OCI-LY7 (cell line): ENCODE measurements around the gene KRT79. TPM values are rescaled to one million over a fixed set of nuclear protein-coding genes. Genes with fewer than 3 reads are reported as not detected.

ENCODE experiments used
- BruUV-seq: library from RNA; stranded (reverse); fragments of 400-500 nt; replicated peaks from 2 replicates; lab custom pipeline; 2021; lab: Mats Ljungman, UMichigan
- CTCF ChIA-PET: fragments of 300-600 bp; sonication (Branson Sonifier 250); formaldehyde crosslinking; loops from one replicate; lab custom pipeline; 2022; ENCODE audit warnings: antibody characterized with exemption; ENCODE audit not compliant: unreplicated experiment; lab: Charles Lee
- POLR2A ChIA-PET: fragments of 300-600 bp; sonication (Branson Sonifier 250); formaldehyde crosslinking; loops from one replicate; lab custom pipeline; 2022; ENCODE audit warnings: antibody characterized with exemption; lab: Charles Lee
- DNase-seq: peaks from one replicate; pipeline ENCODE4 v3.0.0-alpha.2; 2015; ENCODE audit warnings: low spot score
- H2AFZ ChIP-seq: fragments of 200-600 bp; sonication (generic), shearing (Covaris generic); 2 replicates; pipeline ENCODE4 v1.6.1; 2014; ENCODE audit warnings: mild to moderate bottlenecking, antibody characterized with exemption, low read length, moderate library complexity
- H3K27ac ChIP-seq: fragments of 200-600 bp; sonication (generic); 2 replicates; pipeline ENCODE4 v1.5.1; 2014; ENCODE audit warnings: mixed run types, low read depth, mild to moderate bottlenecking, moderate library complexity, low read length, inconsistent platforms; ENCODE audit not compliant: poor library complexity, severe bottlenecking
- H3K36me3 ChIP-seq: fragments of 200-600 bp; sonication (generic); 2 replicates; pipeline ENCODE4 v1.6.1; 2014; ENCODE audit warnings: mild to moderate bottlenecking, antibody characterized with exemption, low read length, moderate library complexity, mixed read lengths; ENCODE audit not compliant: insufficient read depth
- H3K4me1 ChIP-seq: fragments of 200-600 bp; sonication (generic); 2 replicates; pipeline ENCODE4 v1.5.1; 2014; ENCODE audit warnings: mild to moderate bottlenecking, low read length; ENCODE audit not compliant: insufficient read depth, poor library complexity, severe bottlenecking
- H3K4me2 ChIP-seq: fragments of 200-600 bp; sonication (generic); 2 replicates; pipeline ENCODE4 v1.6.1; 2014; ENCODE audit warnings: mild to moderate bottlenecking, low read length
- H3K4me3 ChIP-seq: fragments of 200-600 bp; sonication (generic); 2 replicates; pipeline ENCODE4 v1.5.1; 2014; ENCODE audit warnings: mild to moderate bottlenecking, low read depth, low read length; ENCODE audit not compliant: poor library complexity, severe bottlenecking
- H3K79me2 ChIP-seq: fragments of 200-600 bp; sonication (generic); 2 replicates; pipeline ENCODE4 v1.6.1; 2016; ENCODE audit warnings: low read depth, mild to moderate bottlenecking, low read length, moderate library complexity, mixed read lengths; ENCODE audit not compliant: insufficient read depth
- H3K9me2 ChIP-seq: fragments of 200-600 bp; sonication (generic); 2 replicates; pipeline ENCODE4 v1.6.1; 2016; ENCODE audit warnings: mild to moderate bottlenecking, low read length, mixed read lengths; ENCODE audit not compliant: insufficient read depth
- H3K9me3 ChIP-seq: fragments of 200-600 bp; sonication (generic); 2 replicates; pipeline ENCODE4 v1.6.1; 2014; ENCODE audit warnings: mild to moderate bottlenecking, mixed run types, low read length, mixed read lengths
- H4K20me1 ChIP-seq: fragments of 200-600 bp; sonication (generic); 2 replicates; pipeline ENCODE4 v1.6.1; 2014; ENCODE audit warnings: mild to moderate bottlenecking, antibody characterized with exemption, low read length, moderate library complexity, mixed read lengths; ENCODE audit not compliant: insufficient read depth
- CTCF ChIP-seq: fragments of 200-600 bp; sonication (generic); conservative IDR thresholded peaks from 2 replicates; pipeline ENCODE4 v1.5.1; 2014; ENCODE audit warnings: mild to moderate bottlenecking, antibody characterized with exemption, low read length, moderate library complexity, mixed read lengths
- EZH2phosphoT487 ChIP-seq: fragments of 200-600 bp; sonication (generic); IDR thresholded peaks from 2 replicates; pipeline ENCODE4 v1.6.1; 2018; ENCODE audit warnings: low read depth, borderline replicate concordance, mild to moderate bottlenecking, mixed run types, antibody characterized with exemption, low read length, moderate library complexity, mixed read lengths
- intact Hi-C: fragments of 100-400 bp; cut with micrococcal nuclease; formaldehyde crosslinking; loops from one replicate; pipeline ENCODE4 v1.10.0; 2022; ENCODE audit not compliant: unreplicated experiment
- total RNA-seq, 2 experiments: library from RNA; depleted of rRNA in 1 of 2; stranded (reverse); fragments of >200 nt in 1 of 2; shearing (Covaris generic) in 1 of 2; gene quantifications; 2 replicates each; pipeline ENCODE4 v1.2.3, GENCODE V29; 2014 to 2022

The KRT79 gene
- total RNA-seq, 2 experiments from 2014 or later: not detected

GRCh38 chr12:52798671-52799504 is 35.2 kb downstream of the KRT79 start:
- CTCF ChIA-PET: no interaction called here

GRCh38 chr12:52798003-52798670 is 36.0 kb downstream of the KRT79 start:
- H3K36me3 ChIP-seq: no peaks in the 10 kb centered on the region
- no peaks in the 10 kb centered on the region for H3K9me2 ChIP-seq
- ChIA-PET CTCF (no interaction called here), POLR2A (interaction anchor here (1.0 kb wide), 1 partner anchor 13 kb away, joined by 3 read pairs; no protein-coding TSS in a partner anchor)
- no peak for TF ChIP-seq CTCF
- TF ChIP-seq EZH2phosphoT487: no peak
- H3K9me3 ChIP-seq: no peaks in the 10 kb centered on the region
- H4K20me1 ChIP-seq: no peaks in the 10 kb centered on the region
- no peak overlapping the region for H3K27ac ChIP-seq
- no peak overlapping the region for H2AFZ ChIP-seq
- no TSS peak for BruUV-seq
- no peak overlapping the region for H3K4me3 ChIP-seq
- H3K4me2 ChIP-seq: no peak overlapping the region
- intact Hi-C loops: no loop called here
- DNase-seq: no peak
- H3K79me2 ChIP-seq: no peaks in the 10 kb centered on the region
- H3K4me1 ChIP-seq: no peaks in the 10 kb centered on the region

More at GRCh38 chr12:52798671-52799504, 35.2 kb downstream of the KRT79 start:
- intact Hi-C loops: no loop called here
- TF ChIP-seq CTCF (no peak), EZH2phosphoT487 (no peak)
- H3K79me2 ChIP-seq: no peaks in the 10 kb centered on the region
- H3K4me2 ChIP-seq: no peak overlapping the region
- POLR2A ChIA-PET: no interaction called here
- no peaks in the 10 kb centered on the region for H3K9me3 ChIP-seq
- H3K27ac ChIP-seq: no peak overlapping the region
- no peaks in the 10 kb centered on the region for H4K20me1 ChIP-seq
- no peak for DNase-seq
- H3K36me3 ChIP-seq: no peaks in the 10 kb centered on the region
- no peaks in the 10 kb centered on the region for H3K4me1 ChIP-seq
- H3K4me3 ChIP-seq: no peak overlapping the region
- no TSS peak for BruUV-seq
- no peak overlapping the region for H2AFZ ChIP-seq
- H3K9me2 ChIP-seq: no peaks in the 10 kb centered on the region

DNA sequence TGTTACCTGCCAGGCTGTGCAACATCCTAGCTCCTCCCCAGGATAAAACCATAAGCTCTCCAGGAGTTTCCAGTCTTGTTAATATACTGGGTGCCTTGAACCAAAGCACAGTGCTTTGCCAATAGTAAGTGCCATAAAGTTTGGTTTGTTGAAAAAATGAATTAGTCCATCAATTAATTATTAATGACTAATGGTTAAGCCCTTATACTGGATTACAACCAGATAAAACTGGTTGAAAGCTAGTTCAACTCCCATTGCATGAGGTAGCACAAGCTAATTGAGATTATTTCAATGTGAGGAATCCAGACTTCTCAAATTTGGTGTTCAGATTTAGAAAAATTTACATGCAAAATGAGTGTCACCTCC is 36.6 kb downstream of the KRT79 start:
- CTCF ChIA-PET: no interaction called here
- POLR2A ChIA-PET: interaction anchor here (1.0 kb wide), 1 partner anchor 14 kb away, joined by 3 read pairs; no protein-coding TSS in a partner anchor
- Histone ChIP-seq H3K9me2 (no peaks in the 10 kb centered on the region), H3K79me2 (no peaks in the 10 kb centered on the region), H2AFZ (no peak overlapping the region), H3K36me3 (no peaks in the 10 kb centered on the region), H3K4me3 (no peak overlapping the region), H3K4me2 (no peak overlapping the region), H3K9me3 (no peaks in the 10 kb centered on the region), H3K4me1 (no peaks in the 10 kb centered on the region), H4K20me1 (no peaks in the 10 kb centered on the region), H3K27ac (no peak overlapping the region)
- DNase-seq: no peak
- no TSS peak for BruUV-seq
- TF ChIP-seq CTCF: no peak
- TF ChIP-seq EZH2phosphoT487: no peak
- intact Hi-C loops: no loop called here
